Measurements from ENCODE around the gene KRT33B. TPM values are rescaled to one million over a fixed set of nuclear protein-coding genes. Genes with fewer than 3 reads are reported as not detected.
"Not testable (repeated sequence)": the region's sequence is repeated elsewhere in the genome, so short reads cannot be mapped to it uniquely, and the experiment has no call there.

Gene KRT33B
- total RNA-seq, 1 donor from 2014 or later: 0.61 TPM

DNA sequence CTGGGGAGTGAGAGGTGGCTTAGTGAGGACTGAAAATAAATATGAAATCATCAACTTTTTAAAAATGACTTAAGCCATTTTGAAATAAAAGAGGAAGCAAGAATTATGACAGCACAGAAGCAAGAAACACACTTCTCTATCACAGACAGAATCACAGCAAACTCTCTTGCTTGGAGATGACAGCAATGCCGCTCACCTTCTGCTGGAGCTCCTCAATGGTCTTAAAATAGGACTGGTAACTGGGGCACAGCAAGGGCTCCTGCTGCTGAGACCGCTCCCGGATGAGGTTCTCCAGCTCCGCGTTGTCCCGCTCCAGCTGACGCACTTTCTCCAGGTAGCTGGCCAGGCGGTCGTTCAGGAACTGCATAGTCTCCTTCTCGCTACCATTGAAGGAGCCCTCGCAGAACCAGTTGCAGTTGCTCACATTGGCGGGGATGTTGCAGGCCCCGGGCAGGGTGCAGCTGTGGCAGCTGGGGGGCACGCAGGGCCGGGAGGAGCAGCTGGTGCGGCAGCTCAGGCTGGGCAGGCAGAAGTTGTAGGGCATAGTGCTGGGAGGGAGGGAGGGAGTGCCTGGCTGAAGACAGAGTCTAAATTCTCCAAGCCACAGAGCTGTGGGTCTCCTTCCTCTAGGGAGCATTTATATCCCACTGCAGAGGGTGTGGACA lies 27.5 kb upstream of the KRT33B start, which contains the start of gene KRT31:
Gene KRT31 (minus strand): TSS at position 613 of the 665 bp plus-strand sequence. CDS start 69 bp downstream, at position 544.
- peaks cover 1% of the 10 kb centered on the region for H3K4me1 Mint-ChIP-seq (ENCODE audit: low read depth, unreplicated experiment)
- H3K9me3 Mint-ChIP-seq (ENCODE audit: unreplicated experiment): peaks cover 4% of the 10 kb centered on the region
- TF ChIP-seq, protein P1, sequence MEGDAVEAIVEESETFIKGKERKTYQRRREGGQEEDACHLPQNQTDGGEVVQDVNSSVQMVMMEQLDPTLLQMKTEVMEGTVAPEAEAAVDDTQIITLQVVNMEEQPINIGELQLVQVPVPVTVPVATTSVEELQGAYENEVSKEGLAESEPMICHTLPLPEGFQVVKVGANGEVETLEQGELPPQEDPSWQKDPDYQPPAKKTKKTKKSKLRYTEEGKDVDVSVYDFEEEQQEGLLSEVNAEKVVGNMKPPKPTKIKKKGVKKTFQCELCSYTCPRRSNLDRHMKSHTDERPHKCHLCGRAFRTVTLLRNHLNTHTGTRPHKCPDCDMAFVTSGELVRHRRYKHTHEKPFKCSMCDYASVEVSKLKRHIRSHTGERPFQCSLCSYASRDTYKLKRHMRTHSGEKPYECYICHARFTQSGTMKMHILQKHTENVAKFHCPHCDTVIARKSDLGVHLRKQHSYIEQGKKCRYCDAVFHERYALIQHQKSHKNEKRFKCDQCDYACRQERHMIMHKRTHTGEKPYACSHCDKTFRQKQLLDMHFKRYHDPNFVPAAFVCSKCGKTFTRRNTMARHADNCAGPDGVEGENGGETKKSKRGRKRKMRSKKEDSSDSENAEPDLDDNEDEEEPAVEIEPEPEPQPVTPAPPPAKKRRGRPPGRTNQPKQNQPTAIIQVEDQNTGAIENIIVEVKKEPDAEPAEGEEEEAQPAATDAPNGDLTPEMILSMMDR (IDR thresholded peaks at IDR 0.05; ENCODE audit: partially characterized antibody, unreplicated experiment): no peak
- H3K36me3 Mint-ChIP-seq (ENCODE audit: unreplicated experiment): no peaks in the 10 kb centered on the region
- H3K27ac Mint-ChIP-seq (ENCODE audit: unreplicated experiment): no peak within 1 kb of the TSS
- peaks cover 5% of the 10 kb centered on the region for H3K27me3 Mint-ChIP-seq (ENCODE audit: unreplicated experiment)
- H3K4me3 Mint-ChIP-seq (ENCODE audit: unreplicated experiment): no peak within 1 kb of the TSS
- no peak for DNase-seq

DNA sequence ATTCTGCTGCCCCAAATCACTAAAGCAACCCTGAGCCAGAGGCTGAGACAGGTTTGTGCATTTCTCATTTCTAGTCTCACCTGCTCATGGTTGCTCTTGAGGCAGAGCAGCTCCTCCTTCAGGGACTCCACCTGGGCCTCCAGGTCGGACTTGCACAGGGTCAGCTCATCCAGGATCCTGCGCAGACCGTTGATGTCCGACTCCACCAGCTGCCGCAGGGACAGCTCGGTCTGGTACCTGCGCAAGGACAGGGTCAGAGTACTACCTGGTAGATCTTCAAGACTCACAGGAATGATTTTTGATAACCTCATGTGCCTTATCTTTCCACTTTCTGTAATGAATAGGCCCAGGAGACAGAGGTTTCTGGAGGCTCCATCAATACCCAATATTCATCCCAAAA lies 26.7 kb upstream of the KRT33B start:
- no peak overlapping the region for H3K27ac Mint-ChIP-seq (ENCODE audit: unreplicated experiment)
- no peak overlapping the region for H3K4me3 Mint-ChIP-seq (ENCODE audit: unreplicated experiment)
- TF ChIP-seq, protein P1 (IDR thresholded peaks at IDR 0.05; ENCODE audit: partially characterized antibody, unreplicated experiment): no peak
- H3K36me3 Mint-ChIP-seq (ENCODE audit: unreplicated experiment): no peaks in the 10 kb centered on the region
- peaks cover 4% of the 10 kb centered on the region for H3K9me3 Mint-ChIP-seq (ENCODE audit: unreplicated experiment)
- peaks cover 5% of the 10 kb centered on the region for H3K27me3 Mint-ChIP-seq (ENCODE audit: unreplicated experiment)
- DNase-seq: no peak
- peaks cover 1% of the 10 kb centered on the region for H3K4me1 Mint-ChIP-seq (ENCODE audit: low read depth, unreplicated experiment)

DNA sequence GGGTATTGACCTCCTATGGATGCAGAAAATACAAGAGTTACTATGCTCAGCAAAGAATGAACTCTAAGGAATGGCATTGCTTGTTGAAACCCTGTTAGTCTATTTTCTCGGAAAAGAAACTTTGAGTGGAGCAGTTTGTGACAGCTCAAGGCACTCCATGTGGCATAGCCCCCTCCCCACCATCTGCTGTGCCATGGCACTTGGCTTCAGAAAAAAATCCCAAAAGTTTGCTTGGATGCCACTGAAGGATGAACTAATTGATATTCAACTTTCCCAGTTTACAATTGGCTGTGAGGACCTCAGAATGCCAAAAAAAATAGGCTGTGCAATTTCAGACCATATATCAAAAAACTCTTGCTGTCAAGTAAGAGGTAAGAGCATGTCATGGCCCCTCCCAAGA lies 26.0 kb upstream of the KRT33B start:
- no peak overlapping the region for H3K27ac Mint-ChIP-seq (ENCODE audit: unreplicated experiment)
- TF ChIP-seq, protein P1 (IDR thresholded peaks at IDR 0.05; ENCODE audit: partially characterized antibody, unreplicated experiment): no peak
- H3K4me3 Mint-ChIP-seq (ENCODE audit: unreplicated experiment): no peak overlapping the region
- peaks cover 5% of the 10 kb centered on the region for H3K27me3 Mint-ChIP-seq (ENCODE audit: unreplicated experiment)
- H3K9me3 Mint-ChIP-seq (ENCODE audit: unreplicated experiment): peaks cover 4% of the 10 kb centered on the region
- peaks cover 1% of the 10 kb centered on the region for H3K4me1 Mint-ChIP-seq (ENCODE audit: low read depth, unreplicated experiment)
- DNase-seq: no peak
- no peaks in the 10 kb centered on the region for H3K36me3 Mint-ChIP-seq (ENCODE audit: unreplicated experiment)

DNA sequence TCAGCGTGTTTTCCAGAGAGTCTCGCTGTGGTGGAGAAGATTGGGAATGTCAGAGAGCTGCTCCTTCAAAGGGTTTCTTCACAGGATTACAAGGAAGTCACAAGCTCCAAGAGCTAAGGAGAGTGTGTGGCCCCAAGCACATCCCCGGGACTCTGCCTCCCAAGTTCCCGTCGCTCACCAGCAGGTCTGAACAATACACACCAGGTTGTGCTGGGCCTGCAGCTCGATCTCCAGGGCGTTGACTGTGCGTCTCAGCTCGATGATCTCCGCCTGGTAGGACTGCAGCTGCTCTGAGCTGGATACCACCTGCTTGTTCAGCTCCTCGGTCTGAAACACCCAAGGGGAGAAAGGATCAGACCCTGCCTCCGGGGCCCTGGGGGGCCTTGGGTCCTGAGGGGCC lies 25.4 kb upstream of the KRT33B start:
- H3K9me3 Mint-ChIP-seq (ENCODE audit: unreplicated experiment); H3K36me3 Mint-ChIP-seq (ENCODE audit: unreplicated experiment); H3K27me3 Mint-ChIP-seq (ENCODE audit: unreplicated experiment); DNase-seq; H3K4me1 Mint-ChIP-seq (ENCODE audit: low read depth, unreplicated experiment); H3K27ac Mint-ChIP-seq (ENCODE audit: unreplicated experiment); H3K4me3 Mint-ChIP-seq (ENCODE audit: unreplicated experiment): not testable (repeated sequence)

DNA sequence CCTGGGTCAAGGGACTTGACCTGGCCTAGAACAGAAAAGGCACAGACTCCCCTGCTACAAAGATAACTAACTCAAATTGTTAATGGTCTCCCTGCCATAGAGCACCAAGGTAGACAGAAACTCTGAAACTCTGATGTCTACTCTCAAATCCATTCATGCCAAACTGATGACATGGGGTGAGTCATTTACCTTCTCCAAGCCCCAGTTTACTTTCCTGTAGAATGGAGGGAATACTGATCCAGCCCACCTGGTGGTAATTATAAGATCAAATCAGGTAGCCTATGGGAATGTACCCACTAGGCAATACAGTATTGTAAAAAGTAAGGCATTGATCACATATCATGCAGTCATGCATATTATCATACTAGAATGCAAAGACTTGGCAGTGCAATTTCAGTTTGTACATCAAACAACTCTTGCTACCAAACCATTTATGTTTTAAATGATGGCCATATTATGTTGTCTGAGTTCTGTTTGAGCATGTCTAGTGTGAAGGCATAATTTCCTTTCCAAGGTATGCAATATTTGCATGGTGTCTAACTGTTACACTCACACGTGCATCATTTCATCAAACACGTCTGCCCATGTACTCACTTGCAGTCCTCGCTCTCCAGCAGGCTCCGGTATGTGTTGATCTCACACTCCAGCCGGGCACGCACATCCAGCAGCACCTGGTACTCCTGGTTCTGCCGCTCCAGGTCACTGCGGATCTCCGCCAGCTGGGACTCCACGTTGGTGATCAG lies 24.8 kb upstream of the KRT33B start:
- TF ChIP-seq, protein P1 (IDR thresholded peaks at IDR 0.05; ENCODE audit: partially characterized antibody, unreplicated experiment): no peak
- no peak for DNase-seq
- no peak overlapping the region for H3K27ac Mint-ChIP-seq (ENCODE audit: unreplicated experiment)
- no peaks in the 10 kb centered on the region for H3K36me3 Mint-ChIP-seq (ENCODE audit: unreplicated experiment)
- H3K4me1 Mint-ChIP-seq (ENCODE audit: low read depth, unreplicated experiment): no peaks in the 10 kb centered on the region
- peaks cover 5% of the 10 kb centered on the region for H3K27me3 Mint-ChIP-seq (ENCODE audit: unreplicated experiment)
- H3K4me3 Mint-ChIP-seq (ENCODE audit: unreplicated experiment): no peak overlapping the region
- H3K9me3 Mint-ChIP-seq (ENCODE audit: unreplicated experiment): peaks cover 4% of the 10 kb centered on the region
